Stimulated activated CD4-positive, alpha-beta T cell treated with anti-CD3 and anti-CD28 coated beads, Interleukin-2, amount 100 ng/mL, for 24 hours (primary cell): ENCODE results near the gene ATP6V0A1.

Experiments
- DNase-seq, 2 donors: peaks; one replicate each; pipeline ENCODE4 v3.0.0-alpha.2; 2020

The ATP6V0A1 gene

GRCh38 chr17:42563950-42564349 is 105.3 kb downstream of the ATP6V0A1 start:
- DNase-seq: no peak

GRCh38 chr17:42564815-42565522 is 106.3 kb downstream of the ATP6V0A1 start:
- DNase-seq: no peak

- DNase-seq: no peak
Measured at GRCh38 chr17:42565523-42566214, 107.0 kb downstream of the ATP6V0A1 start.

DNA sequence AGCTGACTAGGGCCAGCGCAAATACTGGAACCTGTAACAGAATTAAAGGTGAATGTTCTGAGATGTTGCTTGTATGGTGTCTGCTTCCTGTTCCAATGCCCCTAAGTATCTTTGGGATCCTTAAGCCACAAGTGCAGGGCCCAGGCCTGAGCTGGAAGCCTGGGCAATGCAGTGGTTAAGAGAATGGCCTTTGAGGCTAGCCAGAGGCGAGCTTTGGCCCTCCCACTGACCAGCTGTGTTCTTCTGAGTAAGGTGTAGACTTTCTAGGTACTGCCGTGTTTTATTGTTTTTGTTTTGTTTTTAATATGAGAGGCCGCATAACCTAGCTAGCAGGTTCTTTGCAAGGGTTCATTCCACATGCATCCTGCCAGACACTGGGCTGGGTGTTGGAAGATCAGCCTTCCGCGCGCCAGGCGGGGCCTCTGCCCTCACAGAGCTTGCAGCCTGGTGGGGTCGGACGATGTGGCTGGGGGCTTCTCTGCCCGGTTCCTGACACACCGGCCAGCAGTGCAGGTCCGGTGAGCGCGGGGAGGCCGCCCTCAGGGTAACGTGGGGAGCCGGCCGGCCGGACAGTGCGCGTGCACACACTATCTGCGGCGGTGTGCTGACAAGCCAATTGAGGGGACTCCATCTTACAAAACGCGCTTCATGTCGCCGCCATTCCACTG is 107.7 kb downstream of the ATP6V0A1 start:
- DNase-seq: peak in 1 of 2 donors; percentile 13

- DNase-seq: peak; percentile 92 to 94
Measured at GRCh38 chr17:42566883-42567573, 108.3 kb downstream of the ATP6V0A1 start, which contains the start of gene MLX. Gene MLX (plus strand): TSS chr17:42567100. CDS start chr17:42567125, 25 bp downstream.

- no peak for DNase-seq
Measured at GRCh38 chr17:42568341-42569111, 109.8 kb downstream of the ATP6V0A1 start.

DNA sequence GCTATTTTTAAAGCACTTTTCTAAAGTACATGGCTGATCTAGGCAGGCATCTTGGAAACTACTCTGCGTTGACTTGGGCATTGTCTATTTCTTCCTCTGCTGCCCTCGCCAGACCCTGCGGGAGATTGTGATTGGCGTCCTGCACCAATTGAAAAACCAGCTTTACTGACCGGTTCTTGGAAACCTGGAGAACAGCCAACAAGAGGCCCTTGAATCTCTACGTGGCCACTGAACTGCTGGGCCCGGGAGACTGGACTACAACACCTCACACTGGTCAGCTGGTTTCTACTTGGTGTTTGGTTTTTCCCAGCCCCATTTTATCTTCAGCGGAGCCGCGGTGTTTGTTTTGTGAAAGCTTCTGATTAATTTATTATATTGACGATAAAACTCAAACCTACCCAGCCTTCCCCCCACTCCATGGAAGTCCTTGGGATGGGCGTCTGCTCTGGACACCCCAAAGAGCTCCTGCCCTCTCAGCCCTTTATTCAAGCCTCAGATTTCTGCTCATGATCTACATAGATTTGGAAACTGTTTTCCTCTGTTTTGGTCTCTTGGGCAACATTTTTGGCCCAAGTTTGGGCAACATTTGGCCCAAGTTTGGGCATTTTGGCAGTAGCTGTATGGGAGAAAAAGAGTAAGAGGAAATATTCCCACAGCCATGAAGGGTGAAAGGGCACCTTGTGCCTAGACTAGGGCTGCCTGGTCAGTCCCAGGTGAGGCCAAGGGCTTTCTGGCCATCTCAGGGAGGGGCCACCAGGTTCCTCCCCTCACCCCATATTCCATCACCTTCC is 113.0 kb downstream of the ATP6V0A1 start:
- DNase-seq: no peak
